ENCODE data around the gene TEX50.
"Not testable (repeated sequence)": the region's sequence is repeated elsewhere in the genome, so short reads cannot be mapped to it uniquely, and the experiment has no call there.

- not testable (repeated sequence) for TF ChIP-seq POLR2AphosphoS5, POLR2A, CTCF (IDR thresholded peaks at IDR 0.05)
These were observed 48.7 kb downstream of the TEX50 start for GRCh38 chr1:173683838-173684237.
